Mesodermal cell (in vitro differentiated cells): ENCODE results near the gene SEC61A2.
A peak's percentile ranks its signal among the peaks of the same experiment; 100 is the strongest.

ENCODE experiments used
- H3K27ac ChIP-seq: 2 replicates; pipeline ENCODE4 v1.7.0; 2013; ENCODE audit warnings: mild to moderate bottlenecking, low read depth, low read length, moderate library complexity; ENCODE audit not compliant: severe bottlenecking
- H3K36me3 ChIP-seq: 2 replicates; pipeline ENCODE4 v1.7.1; 2013; ENCODE audit warnings: mild to moderate bottlenecking, low read length, moderate library complexity; ENCODE audit not compliant: control insufficient read depth, insufficient read depth
- H3K4me1 ChIP-seq: one replicate; pipeline ENCODE4 v1.7.1; 2013; ENCODE audit warnings: mild to moderate bottlenecking, low read length; ENCODE audit not compliant: insufficient read depth, control insufficient read depth, poor library complexity, severe bottlenecking
- H3K4me3 ChIP-seq: 2 replicates; pipeline ENCODE4 v1.7.0; 2013; ENCODE audit warnings: low read length, control low read depth, mild to moderate bottlenecking; ENCODE audit not compliant: insufficient read depth, poor library complexity, severe bottlenecking; ENCODE audit errors: extremely low read depth
- H3K9me3 ChIP-seq: 2 replicates; pipeline ENCODE4 v1.7.1; 2013; ENCODE audit warnings: mild to moderate bottlenecking, low read length, moderate library complexity; ENCODE audit not compliant: control insufficient read depth
- WGBS, 2 experiments: methylation state at CpG; one replicate each; pipeline ENCODE4 v1.1.5; 2013; ENCODE audit warnings: missing lambda C conversion rate in 2 of 2; ENCODE audit not compliant: insufficient coverage in 2 of 2; 5-methylcytosine and 5-hydroxymethylcytosine counted together

The SEC61A2 gene

GRCh38 chr10:12181065-12181775 is 51.7 kb downstream of the SEC61A2 start:
- 87 to 92% methylated on average over 10 to 12 of the region's 13 CpGs for WGBS, 2 experiments
- H3K9me3 ChIP-seq = no peaks in the 10 kb centered on the region
- H3K4me1 ChIP-seq = peaks cover 4% of the 10 kb centered on the region
- peaks cover 88% of the 10 kb centered on the region for H3K36me3 ChIP-seq
- no peak overlapping the region for H3K27ac ChIP-seq
- H3K4me3 ChIP-seq = no peak overlapping the region

- H3K36me3 ChIP-seq = peaks cover 80% of the 10 kb centered on the region
- no peaks in the 10 kb centered on the region for H3K9me3 ChIP-seq
- WGBS, 2 experiments = 92 to 93% methylated on average over 5 to 6 of the region's 7 CpGs
- H3K4me3 ChIP-seq = no peak overlapping the region
- H3K4me1 ChIP-seq = no peaks in the 10 kb centered on the region
- H3K27ac ChIP-seq = no peak overlapping the region
Observed at GRCh38 chr10:12184165-12184564, 54.7 kb downstream of the SEC61A2 start.

- 92 to 100% methylated on average over 6 to 8 of the region's 8 CpGs for WGBS, 2 experiments
- H3K4me1 ChIP-seq = peaks cover under 1% of the 10 kb centered on the region
- H3K9me3 ChIP-seq = no peaks in the 10 kb centered on the region
- no peak overlapping the region for H3K27ac ChIP-seq
- H3K4me3 ChIP-seq = no peak overlapping the region
- peaks cover 68% of the 10 kb centered on the region for H3K36me3 ChIP-seq
Observed at GRCh38 chr10:12186323-12186722, 56.8 kb downstream of the SEC61A2 start.

GRCh38 chr10:12187321-12187905 is 57.9 kb downstream of the SEC61A2 start:
- peaks cover 72% of the 10 kb centered on the region for H3K36me3 ChIP-seq
- H3K4me1 ChIP-seq = peaks cover 7% of the 10 kb centered on the region
- no peaks in the 10 kb centered on the region for H3K9me3 ChIP-seq
- H3K27ac ChIP-seq = no peak overlapping the region
- 92 to 100% methylated on average over 1 to 2 of the region's 5 CpGs for WGBS, 2 experiments
- no peak overlapping the region for H3K4me3 ChIP-seq

- 82 to 89% methylated on average over 3 of the region's 6 CpGs for WGBS, 2 experiments
Observed at GRCh38 chr10:12188656-12189055, 59.2 kb downstream of the SEC61A2 start.

GRCh38 chr10:12189426-12189825 is 59.9 kb downstream of the SEC61A2 start:
- H3K4me1 ChIP-seq = peaks cover 7% of the 10 kb centered on the region
- peaks cover 52% of the 10 kb centered on the region for H3K36me3 ChIP-seq
- H3K9me3 ChIP-seq = no peaks in the 10 kb centered on the region
- 99% methylated on average over 6 to 8 of the region's 10 CpGs for WGBS, 2 experiments
- H3K4me3 ChIP-seq = no peak overlapping the region
- no peak overlapping the region for H3K27ac ChIP-seq

More at GRCh38 chr10:12188656-12189055, 59.2 kb downstream of the SEC61A2 start:
- Histone ChIP-seq H3K27ac (no peak overlapping the region), H3K4me3 (no peak overlapping the region), H3K36me3 (peaks cover 60% of the 10 kb centered on the region), H3K9me3 (no peaks in the 10 kb centered on the region), H3K4me1 (peaks cover 7% of the 10 kb centered on the region)

GRCh38 chr10:12191715-12192114 is 62.2 kb downstream of the SEC61A2 start:
- H3K4me3 ChIP-seq = no peak overlapping the region
- peaks cover 7% of the 10 kb centered on the region for H3K4me1 ChIP-seq
- WGBS, 2 experiments = 100% methylated on average over 1 of the region's 3 CpGs; no CpG with 5 or more reads in 1 of the 2 experiments
- H3K9me3 ChIP-seq = no peaks in the 10 kb centered on the region
- H3K36me3 ChIP-seq = peaks cover 32% of the 10 kb centered on the region
- no peak overlapping the region for H3K27ac ChIP-seq

- Histone ChIP-seq H3K4me1 (peaks cover 9% of the 10 kb centered on the region), H3K9me3 (no peaks in the 10 kb centered on the region), H3K27ac (no peak overlapping the region), H3K4me3 (no peak overlapping the region), H3K36me3 (peaks cover 21% of the 10 kb centered on the region)
- WGBS, 2 experiments = 92 to 100% methylated on average over 4 to 5 of the region's 5 CpGs
Observed at GRCh38 chr10:12193193-12193592, 63.7 kb downstream of the SEC61A2 start.

- Histone ChIP-seq H3K4me3 (peak overlapping the region; percentile 99), H3K9me3 (no peaks in the 10 kb centered on the region), H3K36me3 (peaks cover 35% of the 10 kb centered on the region), H3K27ac (peak overlapping the region; percentile 74), H3K4me1 (peaks cover 9% of the 10 kb centered on the region)
- WGBS, 2 experiments = 4 to 8% methylated on average over 22 to 25 of the region's 27 CpGs
Observed at GRCh38 chr10:12194752-12195271, 65.3 kb downstream of the SEC61A2 start.

GRCh38 chr10:12195281-12195602 is 65.8 kb downstream of the SEC61A2 start:
- Histone ChIP-seq H3K36me3 (peaks cover 38% of the 10 kb centered on the region), H3K4me3 (peak overlapping the region; percentile 99), H3K9me3 (no peaks in the 10 kb centered on the region), H3K4me1 (peaks cover 9% of the 10 kb centered on the region), H3K27ac (peak overlapping the region; percentile 74)
- WGBS, 2 experiments = 1% methylated on average over 10 to 12 of the region's 12 CpGs
